HUES64 (cell line): ENCODE measurements around the gene KCNA1. TPM values are rescaled to one million over a fixed set of nuclear protein-coding genes. Genes with fewer than 3 reads are reported as not detected.
A peak's percentile ranks its signal among the peaks of the same experiment; 100 is the strongest.

Experiments
- H3K27ac ChIP-seq: 2 replicates; pipeline ENCODE4 v1.7.0; 2013; ENCODE audit warnings: low read depth, low read length, inconsistent platforms
- H3K27me3 ChIP-seq: 2 replicates; pipeline ENCODE4 v1.6.1; 2013; ENCODE audit warnings: mild to moderate bottlenecking, low read length; ENCODE audit not compliant: insufficient read depth
- H3K36me3 ChIP-seq: 2 replicates; pipeline ENCODE4 v1.6.1; 2013; ENCODE audit warnings: mild to moderate bottlenecking, low read length; ENCODE audit not compliant: insufficient read depth
- H3K4me1 ChIP-seq: 2 replicates; pipeline ENCODE4 v1.6.1; 2013; ENCODE audit warnings: mild to moderate bottlenecking, low read length, moderate library complexity; ENCODE audit not compliant: insufficient read depth
- H3K4me3 ChIP-seq: 2 replicates; pipeline ENCODE4 v1.5.1; 2013; ENCODE audit warnings: mild to moderate bottlenecking, low read length, moderate library complexity
- H3K9ac ChIP-seq: 2 replicates; pipeline ENCODE4 v1.6.1; 2013; ENCODE audit warnings: mild to moderate bottlenecking, low read depth, low read length
- H3K9me3 ChIP-seq: 2 replicates; pipeline ENCODE4 v1.6.1; 2013; ENCODE audit warnings: low read depth, low read length; ENCODE audit not compliant: insufficient read depth
- whole genome bisulfite sequencing: fragments of 150-250, 120-280 bp; methylation state at CpG from one replicate; pipeline ENCODE4 v1.1.7; 2013; ENCODE audit warnings: missing lambda C conversion rate; 5-methylcytosine and 5-hydroxymethylcytosine counted together
- polyA plus RNA-seq, 2 experiments: library from polyadenylated mRNA; stranded (reverse); fragments of 50-300 nt; gene quantifications; one replicate each; pipeline ENCODE4 v1.2.3, GENCODE V29; 2013

The KCNA1 gene
- 0.25 TPM for polyA plus RNA-seq (2013, experiment 1 of 2)
- polyA plus RNA-seq (2013, experiment 2 of 2), result 0.19 TPM

DNA sequence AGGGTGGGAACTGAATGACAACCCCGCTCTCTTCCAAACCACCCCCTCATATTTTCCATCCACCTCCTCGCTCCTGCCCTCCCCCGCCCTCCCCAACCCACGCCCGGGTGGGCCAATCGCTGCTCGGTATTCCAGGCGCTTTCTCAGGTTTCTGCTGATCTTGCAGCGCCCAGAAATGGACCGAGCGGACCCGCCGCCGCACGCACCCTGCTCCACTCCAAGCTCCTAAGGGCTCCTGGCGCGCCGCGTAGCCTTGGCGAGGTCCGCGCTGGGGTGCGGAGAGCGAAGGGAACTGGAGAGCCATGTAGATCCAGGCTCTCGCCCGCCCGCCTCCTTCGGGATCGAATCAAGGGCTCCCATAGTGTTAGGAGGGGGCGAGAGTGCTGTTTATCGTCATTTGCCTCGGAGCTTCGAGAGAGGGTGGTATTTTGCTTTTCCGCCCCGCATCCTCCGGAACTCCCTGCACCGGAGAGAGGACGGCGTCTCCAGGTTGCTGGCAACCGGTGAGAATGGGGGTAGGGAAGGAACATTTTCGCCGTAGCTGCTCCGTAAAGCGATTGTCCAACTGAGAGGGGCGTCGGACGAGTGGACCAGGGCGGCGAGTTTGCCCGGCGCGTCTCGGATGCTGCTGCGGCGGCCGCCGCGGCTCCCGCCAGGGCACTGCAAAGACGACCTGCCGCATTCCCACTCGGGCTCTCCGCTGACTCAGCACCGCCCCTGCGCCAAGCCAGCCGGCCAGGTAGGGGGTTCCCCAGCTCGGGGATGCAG is at the start of gene KCNA1:
KCNA1 (plus strand) TSS at position 172 of the 768 bp plus-strand sequence. CDS start 1,474 bp downstream, outside the sequence.
- under 1% methylated on average over 67 of the region's 67 CpGs for WGBS
- Histone ChIP-seq H3K9ac (no peak within 1 kb of the TSS), H3K4me3 (peak within 1 kb of the TSS; percentile 57), H3K4me1 (peaks cover 17% of the 10 kb centered on the region), H3K27me3 (peaks cover 91% of the 10 kb centered on the region), H3K27ac (no peak within 1 kb of the TSS), H3K9me3 (0 out of 2 replicates have a peak, but pooled peaks cover 6% of the 10 kb centered on the region), H3K36me3 (no peaks in the 10 kb centered on the region)

DNA sequence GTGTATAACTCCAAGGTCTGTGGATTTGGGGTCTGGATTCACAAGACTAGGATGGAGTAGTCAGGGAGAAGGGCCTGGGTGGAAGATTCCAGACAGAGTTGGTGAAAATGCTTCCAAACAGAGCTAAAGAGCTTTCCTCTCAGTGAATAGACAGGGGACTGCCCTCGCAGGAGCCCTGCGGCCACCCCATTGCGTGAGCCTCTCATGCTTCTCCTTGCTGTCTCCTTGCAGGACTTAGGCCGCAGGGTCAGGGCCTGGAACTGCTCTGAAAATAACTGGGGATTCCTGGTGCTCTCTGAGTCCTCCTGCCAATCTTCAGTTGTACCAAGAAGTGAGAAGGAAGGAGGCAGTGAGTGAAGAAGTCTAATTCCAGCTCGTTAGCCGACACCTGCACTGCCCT is 49.0 kb upstream of the KCNA1 start:
- WGBS, result 90% methylated on average over 6 of the region's 6 CpGs
- no peak overlapping the region for H3K27ac ChIP-seq
- no peak overlapping the region for H3K4me3 ChIP-seq
- no peaks in the 10 kb centered on the region for H3K9me3 ChIP-seq
- no peaks in the 10 kb centered on the region for H3K36me3 ChIP-seq
- peaks cover 19% of the 10 kb centered on the region for H3K27me3 ChIP-seq
- H3K4me1 ChIP-seq, result peaks cover 10% of the 10 kb centered on the region
- no peak overlapping the region for H3K9ac ChIP-seq

DNA sequence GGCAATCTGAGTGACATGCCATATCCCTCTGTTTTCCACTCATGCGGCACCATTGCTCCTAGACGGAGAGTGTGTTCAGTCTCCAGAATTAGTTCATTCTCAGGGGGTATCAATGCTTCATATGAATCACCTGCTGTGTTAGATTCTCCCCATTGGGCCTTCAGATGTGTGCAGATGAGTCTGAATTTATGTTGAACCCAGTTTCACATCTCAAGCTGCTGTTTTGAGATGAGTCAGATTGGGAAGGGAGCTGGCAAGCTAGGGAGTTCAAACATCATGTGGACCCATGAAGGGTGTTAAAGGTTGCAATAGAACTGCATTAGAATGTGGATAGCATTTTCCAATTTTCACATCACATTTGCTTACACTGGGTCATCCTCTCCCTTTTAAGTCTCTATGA is 46.9 kb upstream of the KCNA1 start:
- Histone ChIP-seq H3K9ac (no peak overlapping the region), H3K27me3 (peaks cover 19% of the 10 kb centered on the region), H3K4me1 (peaks cover 10% of the 10 kb centered on the region), H3K36me3 (no peaks in the 10 kb centered on the region), H3K4me3 (no peak overlapping the region), H3K27ac (no peak overlapping the region), H3K9me3 (no peaks in the 10 kb centered on the region)
- WGBS, result 98% methylated on average over 2 of the region's 2 CpGs

DNA sequence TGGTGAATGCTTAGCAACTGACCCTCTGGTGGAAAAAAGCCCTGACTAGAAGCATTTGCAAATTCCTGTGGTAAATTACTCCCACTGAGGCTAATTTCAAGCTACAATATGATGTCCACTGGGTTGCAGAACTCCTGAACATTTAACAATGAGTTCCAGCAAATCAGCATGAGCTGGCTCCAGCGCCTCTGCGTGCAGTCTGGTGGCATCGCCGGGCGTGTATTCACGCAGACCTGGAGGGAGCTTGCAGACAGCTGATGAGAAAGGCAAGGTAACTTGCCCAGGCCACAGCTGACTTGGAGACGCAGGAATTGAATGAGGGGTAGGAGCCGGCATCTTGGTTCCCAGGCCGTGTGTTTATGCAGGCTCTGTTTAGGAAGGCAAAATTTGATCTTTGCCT is 45.1 kb upstream of the KCNA1 start:
- Histone ChIP-seq H3K36me3 (no peaks in the 10 kb centered on the region), H3K9me3 (no peaks in the 10 kb centered on the region), H3K27me3 (peaks cover 4% of the 10 kb centered on the region; the same call in 1 of the 2 replicates), H3K9ac (no peak overlapping the region), H3K4me1 (no peaks in the 10 kb centered on the region), H3K27ac (no peak overlapping the region), H3K4me3 (no peak overlapping the region)
- 93% methylated on average over 9 of the region's 9 CpGs for WGBS

DNA sequence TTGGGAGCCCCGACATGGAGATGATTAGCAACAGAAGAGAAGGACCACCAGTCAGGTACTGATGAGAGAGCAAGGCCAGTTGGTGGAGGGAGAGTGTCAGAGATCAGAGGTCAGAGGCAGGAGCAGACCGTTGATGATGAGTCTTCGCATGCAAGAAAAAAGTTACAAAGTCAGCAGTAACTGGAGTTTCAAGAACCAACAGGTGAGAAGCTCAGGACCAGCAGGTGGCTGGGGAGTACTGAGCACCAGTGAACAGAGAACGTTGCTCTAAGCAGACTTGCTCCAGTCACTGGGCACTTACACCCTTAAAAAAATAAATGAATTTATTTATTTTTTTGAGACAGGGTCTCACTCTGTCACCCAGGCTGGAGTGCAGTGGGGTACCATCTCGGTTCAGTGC is 44.5 kb upstream of the KCNA1 start:
- H3K9ac ChIP-seq, result no peak overlapping the region

DNA sequence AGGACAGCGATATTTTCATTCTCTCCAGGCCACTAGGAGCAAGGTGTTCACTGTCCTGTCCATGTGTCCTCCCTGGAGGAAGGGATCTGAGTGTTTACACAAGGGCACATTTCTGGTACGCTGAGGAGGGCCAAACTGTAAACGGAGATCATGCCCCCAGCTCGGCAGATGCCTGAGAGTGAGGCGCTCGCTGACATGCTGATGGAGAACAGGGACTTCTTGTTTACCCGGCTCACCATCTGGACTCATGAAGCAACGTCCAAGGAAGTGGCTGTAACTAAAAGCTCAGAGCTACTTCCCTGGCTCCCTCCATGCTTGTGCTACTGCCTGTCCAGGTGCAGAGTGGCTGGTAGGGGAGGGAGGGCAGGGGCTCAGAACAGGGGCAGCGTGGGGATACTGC is 43.4 kb upstream of the KCNA1 start:
- peaks cover 4% of the 10 kb centered on the region; the same call in 1 of the 2 replicates for H3K27me3 ChIP-seq
- no peaks in the 10 kb centered on the region for H3K9me3 ChIP-seq
- no peaks in the 10 kb centered on the region for H3K36me3 ChIP-seq
- no peak overlapping the region for H3K9ac ChIP-seq
- H3K4me1 ChIP-seq, result no peaks in the 10 kb centered on the region
- H3K27ac ChIP-seq, result no peak overlapping the region
- 87% methylated on average over 9 of the region's 9 CpGs for WGBS
- no peak overlapping the region for H3K4me3 ChIP-seq

More for the DNA sequence above, 44.5 kb upstream of the KCNA1 start:
- Histone ChIP-seq H3K9me3 (no peaks in the 10 kb centered on the region), H3K36me3 (no peaks in the 10 kb centered on the region), H3K4me3 (no peak overlapping the region), H3K27me3 (peaks cover 4% of the 10 kb centered on the region; the same call in 1 of the 2 replicates), H3K4me1 (no peaks in the 10 kb centered on the region), H3K27ac (no peak overlapping the region)
- WGBS, result 83% methylated on average over 5 of the region's 5 CpGs

DNA sequence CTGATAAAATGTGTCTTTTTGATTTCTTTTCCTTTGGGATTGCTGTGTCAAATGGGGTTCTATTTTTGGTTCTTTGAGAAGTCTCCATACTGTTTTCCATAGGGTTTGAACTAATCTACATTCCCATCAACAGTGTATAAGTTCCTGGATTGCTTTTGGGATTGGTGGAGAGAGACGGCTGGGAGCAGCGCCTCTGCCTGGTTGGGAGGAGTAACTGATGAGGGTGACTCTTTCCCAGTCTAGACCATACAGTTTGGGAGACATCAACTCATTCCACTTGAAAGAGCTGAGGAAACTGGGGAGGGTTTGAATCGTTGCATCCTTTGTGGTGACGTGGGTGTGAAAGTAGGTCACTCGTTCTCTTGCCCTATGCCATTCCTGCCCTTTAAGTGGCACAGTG is 42.3 kb upstream of the KCNA1 start:
- H3K27me3 ChIP-seq, result peaks cover 9% of the 10 kb centered on the region; the same call in 1 of the 2 replicates
- H3K4me1 ChIP-seq, result no peaks in the 10 kb centered on the region
- no peak overlapping the region for H3K4me3 ChIP-seq
- no peak overlapping the region for H3K27ac ChIP-seq
- 97% methylated on average over 5 of the region's 5 CpGs for WGBS
- no peak overlapping the region for H3K9ac ChIP-seq
- H3K36me3 ChIP-seq, result no peaks in the 10 kb centered on the region
- no peaks in the 10 kb centered on the region for H3K9me3 ChIP-seq

DNA sequence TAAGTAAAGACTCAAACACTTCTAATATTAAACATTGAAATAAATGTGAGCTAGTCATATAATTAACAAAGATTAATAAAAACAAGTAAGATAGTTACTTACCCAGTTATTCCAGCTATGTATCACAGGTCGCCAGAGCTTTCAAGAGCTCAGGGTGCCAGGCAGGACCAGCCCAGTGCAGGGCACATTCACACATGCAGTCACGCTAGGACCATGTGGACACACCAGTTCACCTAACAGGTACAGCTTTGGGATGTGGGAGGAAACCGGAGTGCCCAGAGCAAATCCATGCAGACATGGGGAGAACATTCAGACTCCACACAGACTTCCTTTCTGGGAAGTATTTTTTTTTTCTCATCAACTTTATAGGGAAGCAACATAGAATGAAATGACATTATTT is 39.3 kb upstream of the KCNA1 start:
- Histone ChIP-seq H3K4me3 (no peak overlapping the region), H3K36me3 (no peaks in the 10 kb centered on the region), H3K9ac (no peak overlapping the region), H3K4me1 (no peaks in the 10 kb centered on the region), H3K9me3 (no peaks in the 10 kb centered on the region), H3K27me3 (peaks cover 4% of the 10 kb centered on the region; the same call in 1 of the 2 replicates), H3K27ac (no peak overlapping the region)
- WGBS, result 92% methylated on average over 3 of the region's 3 CpGs

DNA sequence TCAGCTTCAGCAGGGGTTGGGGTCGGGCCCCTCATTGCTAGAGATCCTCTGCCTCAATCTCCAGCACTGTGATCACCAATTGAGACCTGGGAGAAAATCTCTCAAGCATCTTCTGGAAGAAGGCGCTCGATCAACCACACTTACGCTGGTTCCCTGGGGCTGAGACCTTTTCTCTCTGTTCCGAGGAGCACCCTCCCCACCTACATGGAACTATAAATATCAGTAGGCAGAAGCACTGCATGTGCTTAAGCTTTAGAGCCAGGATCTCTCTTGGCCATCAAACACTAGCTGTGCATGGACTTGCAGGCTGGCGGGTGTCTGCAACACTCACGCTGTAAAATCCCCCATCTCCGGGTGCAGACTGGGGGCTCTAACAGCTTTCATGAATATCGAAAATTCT is 38.2 kb upstream of the KCNA1 start:
- Histone ChIP-seq H3K9me3 (no peaks in the 10 kb centered on the region), H3K4me1 (no peaks in the 10 kb centered on the region), H3K4me3 (no peak overlapping the region), H3K27me3 (0 out of 2 replicates have a peak, but pooled peaks cover 4% of the 10 kb centered on the region), H3K9ac (no peak overlapping the region), H3K36me3 (no peaks in the 10 kb centered on the region), H3K27ac (no peak overlapping the region)
- WGBS, result 94% methylated on average over 9 of the region's 9 CpGs

DNA sequence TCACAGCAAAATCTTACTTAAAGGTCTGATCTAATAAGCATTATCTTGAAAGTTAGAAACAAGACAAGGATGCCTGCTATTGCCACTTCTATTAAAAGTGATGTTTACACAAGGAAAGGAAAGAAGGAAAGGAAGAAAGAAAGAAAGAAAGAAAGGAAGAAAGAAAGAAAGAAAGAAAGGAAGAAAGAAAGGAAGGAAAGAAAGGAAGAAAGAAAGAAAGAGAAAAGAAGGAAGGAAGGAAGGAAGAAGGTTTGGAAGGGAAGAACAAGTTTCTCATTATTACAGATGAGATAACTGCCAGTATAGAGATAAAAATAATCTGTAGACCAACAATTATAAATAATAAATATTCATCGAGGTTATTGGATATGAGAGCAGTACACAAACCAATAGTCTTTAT is 35.8 kb upstream of the KCNA1 start:
- H3K36me3 ChIP-seq, result no peaks in the 10 kb centered on the region
- H3K4me3 ChIP-seq, result no peak overlapping the region
- peaks cover 15% of the 10 kb centered on the region; the same call in 1 of the 2 replicates for H3K9me3 ChIP-seq
- H3K27ac ChIP-seq, result no peak overlapping the region
- no peaks in the 10 kb centered on the region for H3K4me1 ChIP-seq
- no CpG with 5 or more reads among the region's 1 CpG for WGBS
- H3K27me3 ChIP-seq, result 0 out of 2 replicates have a peak, but pooled peaks cover 4% of the 10 kb centered on the region
- H3K9ac ChIP-seq, result no peak overlapping the region

DNA sequence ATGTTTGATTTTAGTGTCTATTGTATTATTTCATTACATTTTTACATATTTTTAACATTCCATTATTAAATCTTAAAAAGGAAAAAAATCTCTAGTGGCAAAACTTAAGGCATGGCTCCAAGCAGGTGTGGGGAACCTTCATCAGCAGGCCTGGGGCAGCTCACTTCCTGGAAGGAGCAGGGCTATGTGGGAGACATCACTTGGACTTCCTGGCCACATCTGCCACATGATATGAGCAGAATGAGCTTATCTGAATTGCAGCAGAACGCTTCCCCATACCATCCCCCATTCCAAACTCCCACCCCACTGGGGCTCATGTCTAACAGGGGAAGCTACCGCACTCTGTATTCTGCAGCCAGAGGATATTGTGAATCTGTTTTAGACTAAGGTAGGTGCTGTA is 35.0 kb upstream of the KCNA1 start:
- Histone ChIP-seq H3K36me3 (no peaks in the 10 kb centered on the region), H3K27me3 (0 out of 2 replicates have a peak, but pooled peaks cover 4% of the 10 kb centered on the region), H3K9me3 (peaks cover 21% of the 10 kb centered on the region; the same call in 1 of the 2 replicates), H3K4me3 (no peak overlapping the region), H3K27ac (no peak overlapping the region), H3K4me1 (no peaks in the 10 kb centered on the region), H3K9ac (no peak overlapping the region)
- 82% methylated on average over 2 of the region's 2 CpGs for WGBS
